ENCODE data around the gene GSN. TPM values are rescaled to one million over a fixed set of nuclear protein-coding genes. Genes with fewer than 3 reads are reported as not detected.
A peak's percentile ranks its signal among the peaks of the same experiment; 100 is the strongest.

The GSN gene
- total RNA-seq, 2 donors from 2014 or later = 1,444 to 3,478 TPM

GRCh38 chr9:121308765-121309164 is 40.8 kb downstream of the GSN start:
- H3K36me3 ChIP-seq = peaks cover 97% of the 10 kb centered on the region
- no peak overlapping the region for H3K4me3 ChIP-seq
- H3K27ac ChIP-seq = peak overlapping the region in 1 of 2 donors; percentile 29
- DNase-seq (ENCODE audit: low spot score) = no peak
- no peaks in the 10 kb centered on the region for H3K27me3 ChIP-seq
- no peaks in the 10 kb centered on the region for H3K9me3 ChIP-seq
- no peak for TF ChIP-seq CTCF (IDR thresholded peaks at IDR 0.05)
- H3K4me1 ChIP-seq = peaks cover 0 to 46% of the 10 kb centered on the region in 2 donors

- H3K4me3 ChIP-seq = no peak overlapping the region
- H3K27ac ChIP-seq = peak overlapping the region in 1 of 2 donors; percentile 29
- no peaks in the 10 kb centered on the region for H3K27me3 ChIP-seq
- TF ChIP-seq CTCF (IDR thresholded peaks at IDR 0.05) = no peak
- H3K4me1 ChIP-seq = peaks cover 0 to 46% of the 10 kb centered on the region in 2 donors
- DNase-seq (ENCODE audit: low spot score) = no peak
- H3K36me3 ChIP-seq = peaks cover 97% of the 10 kb centered on the region
- no peaks in the 10 kb centered on the region for H3K9me3 ChIP-seq
These were observed 41.2 kb downstream of the GSN start for GRCh38 chr9:121309171-121309570.

- Histone ChIP-seq H3K36me3 (peaks cover 97% of the 10 kb centered on the region), H3K27ac (no peak overlapping the region), H3K9me3 (no peaks in the 10 kb centered on the region), H3K4me3 (no peak overlapping the region), H3K4me1 (peaks cover 0 to 39% of the 10 kb centered on the region in 2 donors), H3K27me3 (no peaks in the 10 kb centered on the region)
- TF ChIP-seq CTCF (IDR thresholded peaks at IDR 0.05) = no peak
- DNase-seq (ENCODE audit: low spot score) = no peak
These were observed 42.0 kb downstream of the GSN start for GRCh38 chr9:121309833-121310425.

- no peak for DNase-seq (ENCODE audit: low spot score)
- no peak for TF ChIP-seq CTCF (IDR thresholded peaks at IDR 0.05)
- Histone ChIP-seq H3K4me3 (no peak overlapping the region), H3K27me3 (no peaks in the 10 kb centered on the region), H3K36me3 (peaks cover 97% of the 10 kb centered on the region), H3K27ac (no peak overlapping the region), H3K4me1 (peaks cover 0 to 34% of the 10 kb centered on the region in 2 donors), H3K9me3 (no peaks in the 10 kb centered on the region)
These were observed 42.6 kb downstream of the GSN start for GRCh38 chr9:121310571-121310970.

- Histone ChIP-seq H3K4me1 (peaks cover 0 to 46% of the 10 kb centered on the region in 2 donors), H3K9me3 (no peaks in the 10 kb centered on the region), H3K36me3 (peaks cover 97% of the 10 kb centered on the region), H3K27ac (no peak overlapping the region), H3K27me3 (no peaks in the 10 kb centered on the region), H3K4me3 (no peak overlapping the region)
- no peak for TF ChIP-seq CTCF (IDR thresholded peaks at IDR 0.05)
- no peak for DNase-seq (ENCODE audit: low spot score)
These were observed 44.2 kb downstream of the GSN start for GRCh38 chr9:121312169-121312568.

Measured in right atrium auricular region (tissue), 2 donors.